ENCODE measurements around the gene STK11. TPM values are rescaled to one million over a fixed set of nuclear protein-coding genes. Genes with fewer than 3 reads are reported as not detected.
A peak's percentile ranks its signal among the peaks of the same experiment; 100 is the strongest.

The STK11 gene
- polyA plus RNA-seq, 6 donors from 2014 or later: 11.5 to 28.1 (median 15.7) TPM

GRCh38 chr19:1220976-1221903 is 15.7 kb downstream of the STK11 start:
- Mint-ChIP-seq H3K4me1 (peaks cover 0 to 10% (median 5%) of the 10 kb centered on the region in 3 donors), H3K9me3 (no peaks in the 10 kb centered on the region), H3K36me3 (no peaks in the 10 kb centered on the region), H3K27me3 (no peaks in the 10 kb centered on the region), H3K27ac (no peak overlapping the region), H3K4me3 (no peak overlapping the region)
- no peak for DNase-seq
- no peak for ATAC-seq (ENCODE audit: low read depth in 2 of 2)

- Mint-ChIP-seq H3K4me1 (peaks cover 0 to 7% (median 5%) of the 10 kb centered on the region in 3 donors), H3K9me3 (no peaks in the 10 kb centered on the region), H3K36me3 (no peaks in the 10 kb centered on the region), H3K27ac (no peak overlapping the region), H3K4me3 (no peak overlapping the region), H3K27me3 (no peaks in the 10 kb centered on the region)
- DNase-seq (no peak), ATAC-seq (ENCODE audit: low read depth in 2 of 2) (no peak)
These were observed 16.3 kb downstream of the STK11 start for GRCh38 chr19:1221904-1222255.

- Mint-ChIP-seq H3K9me3 (no peaks in the 10 kb centered on the region), H3K27ac (no peak overlapping the region)
- DNase-seq: no peak
These were observed 16.8 kb downstream of the STK11 start for GRCh38 chr19:1222394-1222793.

GRCh38 chr19:1223018-1223855 is 17.7 kb downstream of the STK11 start:
- Mint-ChIP-seq H3K36me3 (no peaks in the 10 kb centered on the region), H3K4me3 (no peak overlapping the region), H3K27me3 (no peaks in the 10 kb centered on the region), H3K27ac (no peak overlapping the region), H3K9me3 (no peaks in the 10 kb centered on the region), H3K4me1 (peaks cover 0 to under 1% (median 0%) of the 10 kb centered on the region in 3 donors)
- DNase-seq: no peak
- ATAC-seq (ENCODE audit: low read depth in 2 of 2): peak; percentile 37 to 49

More at GRCh38 chr19:1222394-1222793, 16.8 kb downstream of the STK11 start:
- no peaks in the 10 kb centered on the region for H3K27me3 Mint-ChIP-seq
- no peak for ATAC-seq (ENCODE audit: low read depth in 2 of 2)
- H3K4me1 Mint-ChIP-seq: peaks cover 0 to 6% (median 4%) of the 10 kb centered on the region in 3 donors
- H3K4me3 Mint-ChIP-seq: no peak overlapping the region
- H3K36me3 Mint-ChIP-seq: no peaks in the 10 kb centered on the region

- no peak for ATAC-seq (ENCODE audit: low read depth in 2 of 2)
- H3K27ac Mint-ChIP-seq: no peak overlapping the region
- H3K9me3 Mint-ChIP-seq: no peaks in the 10 kb centered on the region
- H3K36me3 Mint-ChIP-seq: no peaks in the 10 kb centered on the region
- H3K4me1 Mint-ChIP-seq: no peaks in the 10 kb centered on the region
- no peak for DNase-seq
- H3K27me3 Mint-ChIP-seq: no peaks in the 10 kb centered on the region
- no peak overlapping the region for H3K4me3 Mint-ChIP-seq
These were observed 18.7 kb downstream of the STK11 start for GRCh38 chr19:1224047-1224825.

GRCh38 chr19:1224847-1225246 is 19.3 kb downstream of the STK11 start:
- Mint-ChIP-seq H3K9me3 (no peaks in the 10 kb centered on the region), H3K27ac (no peak overlapping the region), H3K4me1 (no peaks in the 10 kb centered on the region), H3K36me3 (no peaks in the 10 kb centered on the region), H3K27me3 (no peaks in the 10 kb centered on the region), H3K4me3 (no peak overlapping the region)
- ATAC-seq (ENCODE audit: low read depth in 2 of 2) (no peak), DNase-seq (no peak)

- no peak overlapping the region for H3K27ac Mint-ChIP-seq
- H3K36me3 Mint-ChIP-seq: no peaks in the 10 kb centered on the region
- no peaks in the 10 kb centered on the region for H3K9me3 Mint-ChIP-seq
- no peaks in the 10 kb centered on the region for H3K4me1 Mint-ChIP-seq
- ATAC-seq (ENCODE audit: low read depth in 2 of 2) (no peak), DNase-seq (no peak)
- H3K27me3 Mint-ChIP-seq: no peaks in the 10 kb centered on the region
- no peak overlapping the region for H3K4me3 Mint-ChIP-seq
These were observed 20.1 kb downstream of the STK11 start for GRCh38 chr19:1225440-1226226.

GRCh38 chr19:1226227-1226518 is 20.6 kb downstream of the STK11 start:
- no peak for DNase-seq
- Mint-ChIP-seq H3K4me3 (no peak overlapping the region), H3K27me3 (no peaks in the 10 kb centered on the region), H3K36me3 (no peaks in the 10 kb centered on the region), H3K27ac (no peak overlapping the region), H3K4me1 (no peaks in the 10 kb centered on the region), H3K9me3 (no peaks in the 10 kb centered on the region)
- no peak for ATAC-seq (ENCODE audit: low read depth in 2 of 2)

GRCh38 chr19:1226522-1227303 is 21.1 kb downstream of the STK11 start:
- Mint-ChIP-seq H3K36me3 (no peaks in the 10 kb centered on the region), H3K27ac (peak overlapping the region in 1 of 6 donors; percentile 38), H3K4me1 (no peaks in the 10 kb centered on the region), H3K4me3 (no peak overlapping the region), H3K27me3 (no peaks in the 10 kb centered on the region), H3K9me3 (no peaks in the 10 kb centered on the region)
- no peak for DNase-seq
- ATAC-seq (ENCODE audit: low read depth in 2 of 2): no peak

GRCh38 chr19:1227304-1228054 is 21.9 kb downstream of the STK11 start:
- Mint-ChIP-seq H3K36me3 (no peaks in the 10 kb centered on the region), H3K27ac (peak overlapping the region in 1 of 6 donors; percentile 38)
- DNase-seq: no peak

GRCh38 chr19:1228161-1228957 is 22.8 kb downstream of the STK11 start:
- H3K4me1 Mint-ChIP-seq: no peaks in the 10 kb centered on the region
- no peaks in the 10 kb centered on the region for H3K27me3 Mint-ChIP-seq
- no peaks in the 10 kb centered on the region for H3K36me3 Mint-ChIP-seq
- no peak for ATAC-seq (ENCODE audit: low read depth in 2 of 2)
- H3K27ac Mint-ChIP-seq: no peak overlapping the region
- H3K4me3 Mint-ChIP-seq: no peak overlapping the region
- no peaks in the 10 kb centered on the region for H3K9me3 Mint-ChIP-seq
- no peak for DNase-seq

More at GRCh38 chr19:1227304-1228054, 21.9 kb downstream of the STK11 start:
- no peak for ATAC-seq (ENCODE audit: low read depth in 2 of 2)
- Mint-ChIP-seq H3K4me3 (no peak overlapping the region), H3K4me1 (no peaks in the 10 kb centered on the region), H3K9me3 (no peaks in the 10 kb centered on the region), H3K27me3 (no peaks in the 10 kb centered on the region)
